ENCODE data around the gene GPC6. TPM values are rescaled to one million over a fixed set of nuclear protein-coding genes. Genes with fewer than 3 reads are reported as not detected.

Gene GPC6
- total RNA-seq, 1 donor from 2014 or later: 5.5 TPM

DNA sequence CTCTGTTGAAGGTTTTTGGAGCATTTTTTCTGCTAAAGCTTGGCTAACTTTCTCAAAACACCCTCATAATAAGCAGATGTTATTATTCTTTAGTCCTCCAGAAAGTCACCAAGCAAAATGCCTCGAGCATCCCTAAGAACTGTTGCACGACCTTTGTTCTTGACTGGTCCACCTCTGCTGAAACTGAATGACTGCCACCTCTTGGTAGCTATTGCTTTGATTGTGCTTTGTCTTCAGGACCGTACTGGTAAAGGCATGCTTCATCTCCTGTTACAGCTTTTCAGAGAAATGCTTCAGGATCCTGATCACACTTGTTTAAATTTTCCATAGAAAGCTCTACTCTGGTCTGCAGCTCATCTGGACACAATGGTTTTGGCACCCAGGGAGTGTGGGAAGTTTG, 998.1 kb downstream of the GPC6 start:
- no peak overlapping the region for H3K4me3 ChIP-seq (ENCODE audit: low read depth, low read length)
- FAIRE-seq (no peak), DNase-seq (ENCODE audit: low read depth) (no peak)
- no peaks in the 10 kb centered on the region for H3K27me3 ChIP-seq (ENCODE audit: control insufficient read depth, insufficient read depth, low read length)
- TF ChIP-seq, protein P1, sequence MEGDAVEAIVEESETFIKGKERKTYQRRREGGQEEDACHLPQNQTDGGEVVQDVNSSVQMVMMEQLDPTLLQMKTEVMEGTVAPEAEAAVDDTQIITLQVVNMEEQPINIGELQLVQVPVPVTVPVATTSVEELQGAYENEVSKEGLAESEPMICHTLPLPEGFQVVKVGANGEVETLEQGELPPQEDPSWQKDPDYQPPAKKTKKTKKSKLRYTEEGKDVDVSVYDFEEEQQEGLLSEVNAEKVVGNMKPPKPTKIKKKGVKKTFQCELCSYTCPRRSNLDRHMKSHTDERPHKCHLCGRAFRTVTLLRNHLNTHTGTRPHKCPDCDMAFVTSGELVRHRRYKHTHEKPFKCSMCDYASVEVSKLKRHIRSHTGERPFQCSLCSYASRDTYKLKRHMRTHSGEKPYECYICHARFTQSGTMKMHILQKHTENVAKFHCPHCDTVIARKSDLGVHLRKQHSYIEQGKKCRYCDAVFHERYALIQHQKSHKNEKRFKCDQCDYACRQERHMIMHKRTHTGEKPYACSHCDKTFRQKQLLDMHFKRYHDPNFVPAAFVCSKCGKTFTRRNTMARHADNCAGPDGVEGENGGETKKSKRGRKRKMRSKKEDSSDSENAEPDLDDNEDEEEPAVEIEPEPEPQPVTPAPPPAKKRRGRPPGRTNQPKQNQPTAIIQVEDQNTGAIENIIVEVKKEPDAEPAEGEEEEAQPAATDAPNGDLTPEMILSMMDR (IDR thresholded peaks at IDR 0.05; ENCODE audit: insufficient read depth, low read length, severe bottlenecking): no peak
- no peaks in the 10 kb centered on the region for H3K36me3 ChIP-seq (ENCODE audit: control insufficient read depth, insufficient read depth, low read length)

DNA sequence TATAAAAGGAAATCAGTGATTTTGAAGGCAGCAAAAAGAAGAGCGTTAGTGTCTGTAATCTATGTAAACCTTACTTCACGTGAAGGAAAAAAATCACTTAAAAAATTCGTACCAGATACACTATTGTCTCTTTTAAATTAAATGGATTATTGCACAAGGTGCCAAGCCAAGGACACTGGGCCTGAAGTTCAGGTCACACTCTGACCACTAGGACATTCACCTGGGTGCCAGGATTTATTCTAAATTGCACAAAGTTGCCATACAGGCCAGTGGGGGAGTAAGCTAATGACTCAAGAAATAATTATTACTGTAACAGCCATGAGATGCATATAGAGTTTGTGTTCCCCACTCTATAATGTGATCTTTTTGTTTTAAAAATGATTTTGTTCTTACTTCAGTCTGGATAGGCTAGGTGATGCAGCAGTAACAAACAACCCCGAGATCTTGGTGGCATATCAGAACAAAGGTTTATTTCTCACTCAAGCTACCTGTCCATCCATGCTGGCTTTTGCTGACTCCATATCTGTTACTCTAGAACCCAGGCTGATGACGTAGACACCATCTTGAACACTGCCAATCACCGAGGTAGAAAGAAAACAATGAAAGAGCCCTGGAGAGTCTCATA, 1000.8 kb downstream of the GPC6 start:
- FAIRE-seq (no peak), DNase-seq (ENCODE audit: low read depth) (no peak)
- H3K27me3 ChIP-seq (ENCODE audit: control insufficient read depth, insufficient read depth, low read length): no peaks in the 10 kb centered on the region
- TF ChIP-seq, protein P1 (IDR thresholded peaks at IDR 0.05; ENCODE audit: insufficient read depth, low read length, severe bottlenecking): no peak
- H3K36me3 ChIP-seq (ENCODE audit: control insufficient read depth, insufficient read depth, low read length): no peaks in the 10 kb centered on the region
- no peak overlapping the region for H3K4me3 ChIP-seq (ENCODE audit: low read depth, low read length)

DNA sequence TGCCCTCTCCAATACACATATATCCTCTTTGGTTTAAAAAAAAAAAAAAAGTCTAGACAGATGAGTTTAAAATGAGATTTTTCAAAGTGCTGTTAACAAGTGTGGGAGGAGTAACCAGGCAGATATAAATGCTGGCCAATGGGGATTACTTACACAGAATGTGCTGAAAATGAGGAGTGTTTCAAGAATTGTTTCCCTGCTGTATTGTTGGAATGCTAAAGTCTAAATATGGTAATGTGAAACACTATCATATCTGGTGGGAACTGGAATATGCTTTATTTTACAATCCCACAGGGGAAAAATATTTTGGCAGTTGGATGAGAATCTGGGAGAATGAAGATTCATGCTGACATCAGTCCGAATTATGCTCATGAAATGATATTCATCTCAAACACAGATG, 1002.2 kb downstream of the GPC6 start:
- no peak overlapping the region for H3K4me3 ChIP-seq (ENCODE audit: low read depth, low read length)
- DNase-seq (ENCODE audit: low read depth) (no peak), FAIRE-seq (no peak)
- no peaks in the 10 kb centered on the region for H3K36me3 ChIP-seq (ENCODE audit: control insufficient read depth, insufficient read depth, low read length)
- no peaks in the 10 kb centered on the region for H3K27me3 ChIP-seq (ENCODE audit: control insufficient read depth, insufficient read depth, low read length)
- TF ChIP-seq, protein P1 (IDR thresholded peaks at IDR 0.05; ENCODE audit: insufficient read depth, low read length, severe bottlenecking): no peak

DNA sequence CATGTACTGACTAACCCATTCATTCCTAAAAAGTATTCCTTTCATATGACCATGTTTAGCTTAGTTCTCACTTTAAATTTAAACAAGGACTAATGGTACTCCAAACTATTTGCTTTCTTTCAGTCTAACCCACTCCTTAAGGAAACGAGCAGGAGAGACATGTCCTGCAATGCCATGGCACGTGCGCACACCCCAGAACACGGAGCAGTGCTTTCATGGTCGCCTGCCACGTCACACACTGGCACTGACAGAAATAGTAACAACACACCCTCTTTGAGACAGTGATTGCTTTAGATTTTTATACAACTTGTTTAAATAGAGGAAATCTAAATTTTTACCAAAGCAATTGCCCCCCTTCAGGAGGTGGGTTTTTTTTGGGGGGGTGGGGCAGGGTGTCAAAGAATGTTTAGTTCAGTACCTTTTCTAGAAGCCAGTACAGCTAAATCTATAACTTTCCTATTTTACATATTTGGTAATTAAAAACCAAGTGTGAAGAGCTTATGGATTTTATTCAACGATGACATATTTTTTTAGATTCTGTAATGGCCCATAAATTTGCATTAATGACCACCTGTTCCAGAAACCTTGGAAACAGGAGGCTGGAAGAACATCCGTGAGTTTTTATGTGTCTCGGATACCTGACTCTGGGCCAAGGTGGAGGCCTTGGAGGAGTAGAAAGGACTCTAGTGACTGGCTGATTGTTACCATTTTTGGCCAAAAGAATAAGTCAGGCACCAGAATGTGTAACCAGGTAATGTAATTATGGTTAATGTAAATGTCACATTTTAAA, 1005.7 kb downstream of the GPC6 start:
- no peak overlapping the region for H3K4me3 ChIP-seq (ENCODE audit: low read depth, low read length)

DNA sequence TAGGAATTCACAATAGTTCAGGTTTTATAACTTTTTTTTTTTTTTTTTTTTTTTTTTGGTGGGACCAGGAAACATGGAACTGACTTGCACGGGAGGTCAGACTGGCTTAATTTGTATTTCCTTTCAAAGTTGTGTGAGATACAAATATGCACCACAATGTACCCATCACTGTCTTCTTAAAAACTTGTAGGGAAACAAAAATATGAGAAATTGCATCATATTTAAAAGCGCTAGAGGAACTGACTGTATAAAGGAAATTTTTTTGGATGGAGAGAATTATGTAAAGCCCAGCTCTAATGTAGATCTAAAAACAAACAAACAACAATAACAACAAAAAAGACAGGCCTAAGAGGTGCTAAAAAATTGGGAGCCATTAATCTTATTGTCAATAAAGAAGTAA, 1006.3 kb downstream of the GPC6 start:
- FAIRE-seq (no peak), DNase-seq (ENCODE audit: low read depth) (no peak)
- Histone ChIP-seq H3K4me3 (ENCODE audit: low read depth, low read length) (no peak overlapping the region), H3K36me3 (ENCODE audit: control insufficient read depth, insufficient read depth, low read length) (no peaks in the 10 kb centered on the region), H3K27me3 (ENCODE audit: control insufficient read depth, insufficient read depth, low read length) (no peaks in the 10 kb centered on the region)
- TF ChIP-seq, protein P1 (IDR thresholded peaks at IDR 0.05; ENCODE audit: insufficient read depth, low read length, severe bottlenecking): no peak

More for the DNA sequence above, 1005.7 kb downstream of the GPC6 start:
- TF ChIP-seq, protein P1 (IDR thresholded peaks at IDR 0.05; ENCODE audit: insufficient read depth, low read length, severe bottlenecking): no peak
- Histone ChIP-seq H3K36me3 (ENCODE audit: control insufficient read depth, insufficient read depth, low read length) (no peaks in the 10 kb centered on the region), H3K27me3 (ENCODE audit: control insufficient read depth, insufficient read depth, low read length) (no peaks in the 10 kb centered on the region)
- DNase-seq (ENCODE audit: low read depth): no peak
- FAIRE-seq: no peak
